PC-3 (cell line): ENCODE data around the gene MAGEF1. TPM values are rescaled to one million over a fixed set of nuclear protein-coding genes. Genes with fewer than 3 reads are reported as not detected.

ENCODE experiments used
- ATAC-seq: fragments of 200-7000 bp; cut with Tn5 transposase; 2 replicates; pipeline ENCODE4 v1.9.1; 2020; ENCODE audit warnings: mild to moderate bottlenecking, moderate library complexity
- BruUV-seq: library from RNA; stranded (reverse); fragments of 400-500 nt; replicated peaks from 2 replicates; lab custom pipeline; 2021; lab: Mats Ljungman, UMichigan
- CTCF ChIA-PET: fragments of 300-600 bp; sonication (Branson Sonifier 250); formaldehyde crosslinking; loops from one replicate; lab custom pipeline; 2022; ENCODE audit warnings: antibody characterized with exemption; lab: Charles Lee
- POLR2A ChIA-PET: fragments of 300-600 bp; sonication (Branson Sonifier 250); formaldehyde crosslinking; loops from one replicate; lab custom pipeline; 2022; ENCODE audit warnings: antibody characterized with exemption; ENCODE audit not compliant: unreplicated experiment; lab: Charles Lee
- DNase-seq: peaks from one replicate; pipeline ENCODE4 v3.0.0-alpha.2; 2015
- H2AFZ ChIP-seq: fragments of 300-600 bp; sonication (generic); 2 replicates; pipeline ENCODE4 v1.6.0; 2016; ENCODE audit warnings: antibody characterized with exemption, low read length
- H3F3A ChIP-seq: fragments of 300-600 bp; sonication (generic); one replicate; pipeline ENCODE4 v1.6.0; 2017; ENCODE audit warnings: antibody characterized with exemption, low read length, control low read depth, mild to moderate bottlenecking; ENCODE audit not compliant: unreplicated experiment
- H3K27ac ChIP-seq: fragments of 300-600 bp; sonication (generic); 2 replicates; pipeline ENCODE4 v1.5.1; 2016; ENCODE audit warnings: mild to moderate bottlenecking, low read length
- H3K27me3 ChIP-seq: fragments of 300-600 bp; sonication (generic); 2 replicates; pipeline ENCODE4 v1.6.1; 2016; ENCODE audit warnings: low read length, mixed read lengths
- H3K36me3 ChIP-seq: fragments of 300-600 bp; sonication (generic); 2 replicates; pipeline ENCODE4 v1.6.1; 2016; ENCODE audit warnings: low read depth, mixed run types, low read length, mixed read lengths
- H3K4me1 ChIP-seq: fragments of 300-600 bp; sonication (generic); 2 replicates; pipeline ENCODE4 v1.5.1; 2016; ENCODE audit warnings: low read length; ENCODE audit not compliant: insufficient read depth
- H3K4me2 ChIP-seq: fragments of 300-600 bp; sonication (generic); 2 replicates; pipeline ENCODE4 v1.6.0; 2016; ENCODE audit warnings: low read length
- H3K4me3 ChIP-seq: fragments of 300-600 bp; sonication (generic); 2 replicates; pipeline ENCODE4 v1.5.1; 2016; ENCODE audit warnings: mild to moderate bottlenecking, low read length, mixed read lengths
- H3K79me2 ChIP-seq: fragments of 300-600 bp; sonication (generic); 2 replicates; pipeline ENCODE4 v1.6.1; 2017; ENCODE audit warnings: low read length, mixed read lengths
- H3K9ac ChIP-seq: fragments of 300-600 bp; sonication (generic); 2 replicates; pipeline ENCODE4 v1.6.0; 2016; ENCODE audit warnings: mild to moderate bottlenecking, low read length
- H3K9me2 ChIP-seq: fragments of 300-600 bp; sonication (generic); replicated peaks from 2 replicates; pipeline ENCODE4 v1.6.1; 2016; ENCODE audit warnings: mixed run types, low read length, mixed read lengths
- H3K9me3 ChIP-seq: fragments of 300-600 bp; sonication (generic); 2 replicates; pipeline ENCODE4 v1.6.1; 2016; ENCODE audit warnings: low read length, mixed read lengths
- H4K20me1 ChIP-seq: fragments of 300-600 bp; sonication (generic); 2 replicates; pipeline ENCODE4 v1.6.1; 2016; ENCODE audit warnings: low read length, mixed read lengths
- EZH2 ChIP-seq: fragments of 300-600 bp; sonication (generic); IDR thresholded peaks from one replicate; pipeline ENCODE4 v1.6.1; 2017; ENCODE audit warnings: antibody characterized with exemption, mild to moderate bottlenecking, low read length; ENCODE audit not compliant: unreplicated experiment
- EZH2phosphoT487 ChIP-seq: fragments of 300-600 bp; sonication (generic); IDR thresholded peaks from 2 replicates; pipeline ENCODE4 v1.6.1; 2018; ENCODE audit warnings: mild to moderate bottlenecking, antibody characterized with exemption, low read length, borderline replicate concordance
- intact Hi-C: fragments of 100-400 bp; cut with micrococcal nuclease; formaldehyde crosslinking; loops from 2 replicates; pipeline ENCODE4 v1.9.0; 2023
- total RNA-seq: library from RNA; depleted of rRNA; stranded (reverse); fragments of >200 nt; gene quantifications from 2 replicates; pipeline ENCODE4 v1.2.3, GENCODE V29; 2014
- TF ChIP-seq, protein P1 (sequence below): fragments of 300-600 bp; sonication (generic); conservative IDR thresholded peaks from 2 replicates; pipeline ENCODE4 v1.5.1; 2017; ENCODE audit warnings: antibody characterized with exemption, low read depth, mild to moderate bottlenecking, low read length

Gene MAGEF1
- total RNA-seq, 1 experiment from 2014 or later, result 43.6 TPM

- no peak overlapping the region for H3K9ac ChIP-seq
- no peaks in the 10 kb centered on the region for H4K20me1 ChIP-seq
- ChIA-PET POLR2A (interaction anchor here (0.5 kb wide), 1 partner anchor 179 kb away, joined by 4 read pairs; no protein-coding TSS in a partner anchor), CTCF (no interaction called here)
- no peak for DNase-seq
- peak; percentile 45 for ATAC-seq
- no peak overlapping the region for H3K4me2 ChIP-seq
- no TSS peak for BruUV-seq
- H3K4me3 ChIP-seq, result no peak overlapping the region
- H3K4me1 ChIP-seq, result no peaks in the 10 kb centered on the region
- no peak overlapping the region for H2AFZ ChIP-seq
- H3K9me3 ChIP-seq, result no peaks in the 10 kb centered on the region
- TF ChIP-seq, protein P1, sequence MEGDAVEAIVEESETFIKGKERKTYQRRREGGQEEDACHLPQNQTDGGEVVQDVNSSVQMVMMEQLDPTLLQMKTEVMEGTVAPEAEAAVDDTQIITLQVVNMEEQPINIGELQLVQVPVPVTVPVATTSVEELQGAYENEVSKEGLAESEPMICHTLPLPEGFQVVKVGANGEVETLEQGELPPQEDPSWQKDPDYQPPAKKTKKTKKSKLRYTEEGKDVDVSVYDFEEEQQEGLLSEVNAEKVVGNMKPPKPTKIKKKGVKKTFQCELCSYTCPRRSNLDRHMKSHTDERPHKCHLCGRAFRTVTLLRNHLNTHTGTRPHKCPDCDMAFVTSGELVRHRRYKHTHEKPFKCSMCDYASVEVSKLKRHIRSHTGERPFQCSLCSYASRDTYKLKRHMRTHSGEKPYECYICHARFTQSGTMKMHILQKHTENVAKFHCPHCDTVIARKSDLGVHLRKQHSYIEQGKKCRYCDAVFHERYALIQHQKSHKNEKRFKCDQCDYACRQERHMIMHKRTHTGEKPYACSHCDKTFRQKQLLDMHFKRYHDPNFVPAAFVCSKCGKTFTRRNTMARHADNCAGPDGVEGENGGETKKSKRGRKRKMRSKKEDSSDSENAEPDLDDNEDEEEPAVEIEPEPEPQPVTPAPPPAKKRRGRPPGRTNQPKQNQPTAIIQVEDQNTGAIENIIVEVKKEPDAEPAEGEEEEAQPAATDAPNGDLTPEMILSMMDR, result no peak
- TF ChIP-seq EZH2phosphoT487 (no peak), EZH2 (no peak)
- no peak overlapping the region for H3K27ac ChIP-seq
- no peaks in the 10 kb centered on the region for H3K9me2 ChIP-seq
- H3K79me2 ChIP-seq, result no peaks in the 10 kb centered on the region
- no peaks in the 10 kb centered on the region for H3F3A ChIP-seq
- no peaks in the 10 kb centered on the region for H3K27me3 ChIP-seq
- H3K36me3 ChIP-seq, result no peaks in the 10 kb centered on the region
- intact Hi-C loops, result no loop called here
These were observed 44.5 kb upstream of the MAGEF1 start for GRCh38 chr3:184756151-184757021.

DNA sequence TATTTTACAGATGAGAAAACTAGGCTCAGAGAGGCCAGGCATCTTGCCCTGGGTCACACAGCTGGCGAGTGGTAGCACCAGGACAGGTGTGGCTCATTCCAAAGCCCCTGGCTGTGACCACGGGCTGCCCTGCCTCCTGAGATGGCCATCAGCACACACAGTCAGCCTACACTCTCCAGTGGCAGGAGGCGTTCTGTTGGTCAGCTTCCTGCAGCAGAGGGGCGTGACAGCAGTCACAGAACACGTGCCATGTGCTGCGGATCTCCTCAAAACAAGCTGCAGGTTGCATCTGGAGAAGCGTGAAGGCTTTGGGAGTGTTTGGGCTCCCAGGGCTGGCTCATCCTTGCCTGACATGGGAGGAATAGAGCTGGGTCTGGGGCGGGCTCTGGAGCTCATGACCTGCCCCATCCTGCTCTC, 43.5 kb upstream of the MAGEF1 start:
- Histone ChIP-seq H3K9ac (no peak overlapping the region), H3F3A (no peaks in the 10 kb centered on the region), H3K9me3 (no peaks in the 10 kb centered on the region), H3K4me3 (no peak overlapping the region), H4K20me1 (no peaks in the 10 kb centered on the region), H3K4me2 (no peak overlapping the region), H3K36me3 (no peaks in the 10 kb centered on the region), H3K79me2 (no peaks in the 10 kb centered on the region), H3K9me2 (no peaks in the 10 kb centered on the region), H2AFZ (no peak overlapping the region), H3K27me3 (no peaks in the 10 kb centered on the region), H3K27ac (no peak overlapping the region), H3K4me1 (no peaks in the 10 kb centered on the region)
- no TSS peak for BruUV-seq
- DNase-seq (no peak), ATAC-seq (no peak)
- TF ChIP-seq EZH2 (no peak), EZH2phosphoT487 (no peak)
- TF ChIP-seq, protein P1, result no peak
- POLR2A ChIA-PET, result no interaction called here
- CTCF ChIA-PET, result no interaction called here
- intact Hi-C loops, result no loop called here

DNA sequence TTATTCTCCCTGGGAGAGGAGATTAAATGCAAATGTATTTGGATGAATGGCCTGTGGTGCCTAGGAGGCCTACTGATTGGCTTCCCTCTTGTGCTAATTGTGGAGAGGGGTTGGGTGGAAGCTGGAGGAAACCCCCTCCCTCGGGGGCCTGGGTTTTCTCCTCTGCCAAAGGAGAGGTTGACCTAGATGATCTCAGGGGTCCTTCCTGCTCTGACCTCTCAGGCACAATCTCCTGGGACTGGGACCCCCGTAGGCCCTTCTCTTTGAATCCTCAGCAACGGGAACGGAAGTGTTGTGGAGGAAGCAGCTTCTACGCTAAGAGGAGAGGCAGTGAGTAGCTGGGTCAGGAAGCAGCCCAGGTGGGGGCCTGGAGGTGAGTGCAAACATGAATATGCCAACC, 40.5 kb upstream of the MAGEF1 start:
- H4K20me1 ChIP-seq, result no peaks in the 10 kb centered on the region
- no peak overlapping the region for H3K9ac ChIP-seq
- no peak overlapping the region for H3K4me2 ChIP-seq
- no peak overlapping the region for H2AFZ ChIP-seq
- no peaks in the 10 kb centered on the region for H3K9me3 ChIP-seq
- no peak for DNase-seq
- no peak for ATAC-seq
- H3K4me1 ChIP-seq, result peaks cover 8% of the 10 kb centered on the region
- no peak overlapping the region for H3K27ac ChIP-seq
- intact Hi-C loops, result no loop called here
- H3F3A ChIP-seq, result no peaks in the 10 kb centered on the region
- H3K27me3 ChIP-seq, result 0 out of 2 replicates have a peak, but pooled peaks cover 4% of the 10 kb centered on the region
- H3K36me3 ChIP-seq, result no peaks in the 10 kb centered on the region
- ChIA-PET POLR2A (no interaction called here), CTCF (no interaction called here)
- no TSS peak for BruUV-seq
- H3K9me2 ChIP-seq, result no peaks in the 10 kb centered on the region
- H3K79me2 ChIP-seq, result no peaks in the 10 kb centered on the region
- no peak overlapping the region for H3K4me3 ChIP-seq
- no peak for TF ChIP-seq EZH2
- TF ChIP-seq, protein P1, result no peak
- no peak for TF ChIP-seq EZH2phosphoT487
